A673 (cell line): ENCODE results near the gene WWTR1. TPM values are rescaled to one million over a fixed set of nuclear protein-coding genes. Genes with fewer than 3 reads are reported as not detected.

Experiments
- BruUV-seq: library from RNA; stranded (reverse); fragments of 400-500 nt; replicated peaks from 2 replicates; lab custom pipeline; 2021; lab: Mats Ljungman, UMichigan
- CTCF ChIA-PET: fragments of 300-600 bp; sonication (Branson Sonifier 250); formaldehyde crosslinking; loops from one replicate; lab custom pipeline; 2022; ENCODE audit warnings: antibody characterized with exemption; lab: Charles Lee
- POLR2A ChIA-PET: fragments of 300-600 bp; sonication (Branson Sonifier 250); formaldehyde crosslinking; loops from one replicate; lab custom pipeline; 2022; ENCODE audit warnings: antibody characterized with exemption; ENCODE audit not compliant: low non-redundant PET; lab: Charles Lee
- DNase-seq: peaks from one replicate; pipeline ENCODE4 v3.0.0-alpha.2; 2015; ENCODE audit warnings: low spot score
- H3K27ac ChIP-seq: fragments of 200-600 bp; sonication (generic); 2 replicates; pipeline ENCODE4 v1.5.1; 2016; ENCODE audit warnings: mixed run types, low read depth, mild to moderate bottlenecking, mixed read lengths, antibody characterized with exemption, low read length; ENCODE audit not compliant: poor library complexity, severe bottlenecking
- H3K27me3 ChIP-seq: fragments of 200-600 bp; sonication (generic); replicated peaks from 2 replicates; pipeline ENCODE4 v1.6.1; 2017; ENCODE audit warnings: mixed run types, low read depth, mild to moderate bottlenecking, mixed read lengths, antibody characterized with exemption, low read length; ENCODE audit not compliant: insufficient read depth, poor library complexity
- H3K36me3 ChIP-seq: fragments of 200-600 bp; sonication (generic); 2 replicates; pipeline ENCODE4 v1.6.1; 2016; ENCODE audit warnings: mixed run types, mild to moderate bottlenecking, mixed read lengths, antibody characterized with exemption, low read length; ENCODE audit not compliant: insufficient read depth, poor library complexity, severe bottlenecking
- H3K4me1 ChIP-seq: fragments of 200-600 bp; sonication (generic); 2 replicates; pipeline ENCODE4 v1.6.1; 2017; ENCODE audit warnings: mixed run types, mild to moderate bottlenecking, mixed read lengths, antibody characterized with exemption, low read length; ENCODE audit not compliant: insufficient read depth, poor library complexity, severe bottlenecking
- H3K4me3 ChIP-seq: fragments of 200-600 bp; sonication (generic); 2 replicates; pipeline ENCODE4 v1.5.1; 2016; ENCODE audit warnings: low read depth, mixed run types, mild to moderate bottlenecking, mixed read lengths, low read length; ENCODE audit not compliant: poor library complexity, severe bottlenecking
- H3K9me3 ChIP-seq: fragments of 200-600 bp; sonication (generic); 2 replicates; pipeline ENCODE4 v1.6.1; 2016; ENCODE audit warnings: mixed run types, low read depth, mild to moderate bottlenecking, mixed read lengths, antibody characterized with exemption, low read length; ENCODE audit not compliant: poor library complexity, severe bottlenecking
- CTCF ChIP-seq: fragments of 300-800, 200-600 bp; sonication (generic); conservative IDR thresholded peaks from 2 replicates; pipeline ENCODE4 v1.5.1; 2017; ENCODE audit warnings: low read depth, mild to moderate bottlenecking, antibody characterized with exemption, low read length, moderate library complexity, mixed read lengths
- EZH2 ChIP-seq: fragments of 200-600 bp; sonication (generic); IDR thresholded peaks from 2 replicates; pipeline ENCODE4 v1.6.1; 2017; ENCODE audit warnings: borderline replicate concordance, low read depth, mild to moderate bottlenecking, mixed read lengths, antibody characterized with exemption, low read length; ENCODE audit not compliant: poor library complexity, severe bottlenecking
- intact Hi-C: fragments of 100-400 bp; cut with micrococcal nuclease; formaldehyde crosslinking; loops from one replicate; pipeline ENCODE4 v1.10.0; 2022; ENCODE audit not compliant: unreplicated experiment
- total RNA-seq: library from RNA; stranded (reverse); gene quantifications from 2 replicates; pipeline ENCODE4 v1.2.3, GENCODE V29; 2021

The WWTR1 gene
- total RNA-seq, 1 experiment from 2014 or later: 76.8 TPM

GRCh38 chr3:149701206-149701976 is 43.6 kb upstream of the WWTR1 start:
- Histone ChIP-seq H3K27me3 (no peaks in the 10 kb centered on the region), H3K27ac (no peak overlapping the region), H3K9me3 (peaks cover 10% of the 10 kb centered on the region), H3K4me3 (no peak overlapping the region), H3K36me3 (no peaks in the 10 kb centered on the region), H3K4me1 (peaks cover 9% of the 10 kb centered on the region)
- CTCF ChIA-PET: no interaction called here
- no peak for TF ChIP-seq CTCF
- TF ChIP-seq EZH2: no peak
- BruUV-seq: no TSS peak
- POLR2A ChIA-PET: no interaction called here
- intact Hi-C loops: no loop called here
- DNase-seq: no peak

GRCh38 chr3:149688122-149688757 is 30.4 kb upstream of the WWTR1 start:
- H3K4me1 ChIP-seq: no peaks in the 10 kb centered on the region
- ChIA-PET CTCF (no interaction called here), POLR2A (no interaction called here)
- no peak overlapping the region for H3K4me3 ChIP-seq
- H3K27me3 ChIP-seq: no peaks in the 10 kb centered on the region
- DNase-seq: no peak
- H3K9me3 ChIP-seq: no peaks in the 10 kb centered on the region
- intact Hi-C loops: no loop called here
- no TSS peak for BruUV-seq
- H3K36me3 ChIP-seq: no peaks in the 10 kb centered on the region
- TF ChIP-seq EZH2 (no peak), CTCF (no peak)
- no peak overlapping the region for H3K27ac ChIP-seq

GRCh38 chr3:149686996-149687395 is 29.2 kb upstream of the WWTR1 start:
- H3K27me3 ChIP-seq: no peaks in the 10 kb centered on the region
- no TSS peak for BruUV-seq
- intact Hi-C loops: no loop called here
- POLR2A ChIA-PET: no interaction called here
- H3K9me3 ChIP-seq: no peaks in the 10 kb centered on the region
- DNase-seq: no peak
- H3K4me3 ChIP-seq: no peak overlapping the region
- H3K27ac ChIP-seq: no peak overlapping the region
- no peak for TF ChIP-seq CTCF
- no peak for TF ChIP-seq EZH2
- CTCF ChIA-PET: no interaction called here
- H3K36me3 ChIP-seq: no peaks in the 10 kb centered on the region
- H3K4me1 ChIP-seq: no peaks in the 10 kb centered on the region
